DLD1 (cell line): ENCODE data around the gene TRIM17.

ENCODE experiments used
- in situ Hi-C: cut with HindIII; loops from 2 replicates; pipeline ENCODE4 v1.10.0; 2017; ENCODE audit warnings: low sequenced_read_pairs

Gene TRIM17

DNA sequence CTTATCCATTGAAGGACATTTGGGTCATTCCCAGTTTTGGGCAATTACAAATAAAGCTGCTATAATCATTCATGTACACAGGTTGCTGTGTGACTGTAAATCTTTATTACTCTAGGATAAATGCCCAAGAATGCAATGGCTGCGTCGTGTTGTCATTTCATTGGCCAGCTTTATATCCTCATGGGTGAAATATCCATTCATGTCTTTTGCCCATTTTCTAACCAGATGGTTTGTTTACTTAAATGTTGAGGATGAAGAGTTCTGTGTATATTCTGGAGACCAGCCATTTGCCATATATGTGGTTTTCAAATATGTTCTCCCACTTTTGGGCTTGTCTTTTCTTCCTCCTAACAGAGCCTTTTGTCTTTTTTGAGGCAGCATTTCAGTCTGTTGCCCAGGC is 35.3 kb downstream of the TRIM17 start:
- in situ Hi-C loops = no loop called here

DNA sequence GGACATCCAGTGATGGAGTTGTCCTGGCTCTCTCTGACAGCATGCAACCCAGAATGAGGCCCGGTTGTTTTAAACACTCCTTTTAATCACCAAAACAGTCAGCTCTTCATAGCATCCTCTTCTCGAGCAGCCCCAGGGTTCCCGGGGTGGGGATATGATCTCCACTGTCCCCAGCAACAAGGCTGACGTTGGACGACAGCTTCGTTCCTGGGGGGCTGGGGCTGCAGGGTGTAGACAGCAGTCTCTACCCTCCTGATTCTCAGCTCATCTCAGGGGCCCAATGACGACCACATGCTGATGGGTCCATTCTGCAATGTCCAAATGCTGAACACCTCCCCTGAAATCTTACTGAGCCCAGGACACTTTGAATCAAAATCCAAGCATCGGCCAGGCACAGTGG is 37.0 kb downstream of the TRIM17 start:
- in situ Hi-C loops = no loop called here

DNA sequence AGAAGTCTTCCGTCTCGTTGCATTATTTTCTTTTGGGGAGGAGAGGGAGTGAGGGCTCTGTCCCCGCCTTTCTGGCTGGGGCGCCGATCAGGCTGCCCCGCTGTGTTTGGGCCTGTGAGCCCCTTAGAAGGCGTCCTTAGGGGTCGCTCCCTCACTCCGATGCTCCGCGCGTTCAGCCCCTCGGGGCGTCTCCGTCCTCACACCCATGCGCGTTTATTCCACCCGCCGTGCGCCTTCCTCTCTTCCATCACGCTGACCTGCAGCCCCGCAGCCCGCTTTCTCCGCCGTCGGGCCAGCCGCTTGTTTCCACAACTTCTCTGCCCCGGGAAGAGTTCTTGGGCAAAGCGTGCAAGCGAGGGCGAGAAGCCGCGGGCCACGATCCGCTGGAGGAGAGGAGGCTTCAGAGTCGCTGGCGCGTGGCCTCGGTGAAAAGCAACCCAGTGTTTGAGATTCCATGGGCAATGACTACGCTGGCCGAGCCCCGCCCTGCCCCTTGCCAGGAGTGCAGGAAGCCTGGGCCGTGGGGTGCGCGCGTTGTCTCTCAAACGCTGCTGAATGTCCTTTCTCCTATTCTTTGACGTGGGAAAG is 37.7 kb downstream of the TRIM17 start:
- in situ Hi-C loops = no loop called here

DNA sequence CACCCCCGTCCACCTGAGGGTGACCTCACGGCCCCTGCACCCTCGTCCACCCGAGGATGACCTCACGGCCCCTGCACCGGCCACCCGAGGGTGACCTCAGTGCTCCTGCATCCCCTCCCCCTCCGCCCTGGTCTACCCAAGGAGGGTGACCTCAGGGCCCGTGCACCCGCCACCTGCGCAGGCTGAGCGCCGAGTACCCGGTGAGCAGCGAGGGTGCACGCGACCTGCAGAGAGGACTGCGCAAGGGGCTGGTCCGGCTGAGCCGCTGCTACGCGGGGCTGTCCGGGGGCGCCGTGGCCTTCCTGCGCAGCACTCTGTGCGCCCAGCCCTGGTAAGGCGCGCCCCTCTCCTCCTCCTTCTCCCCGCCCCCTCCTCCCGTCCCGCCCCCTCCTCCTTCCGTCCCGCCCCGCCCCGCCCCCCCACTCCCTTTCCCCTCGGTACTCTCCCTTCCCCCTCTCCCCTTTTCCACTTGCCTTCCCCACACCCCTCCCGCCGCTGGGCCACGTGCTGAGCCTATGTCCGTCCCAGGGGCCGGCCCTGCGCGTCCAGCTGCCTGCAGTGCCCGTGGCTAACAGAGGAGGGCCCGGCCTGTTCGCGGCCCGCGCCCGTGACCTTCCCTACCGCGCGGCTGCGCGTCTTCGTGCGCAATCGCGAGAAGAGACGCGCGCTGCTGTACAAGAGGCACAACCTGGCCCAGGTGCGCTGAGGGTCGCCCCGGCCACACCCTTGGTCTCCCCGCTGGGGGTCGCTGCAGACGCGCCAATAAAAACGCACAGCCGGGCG is 38.4 kb downstream of the TRIM17 start:
- in situ Hi-C loops = no loop called here

DNA sequence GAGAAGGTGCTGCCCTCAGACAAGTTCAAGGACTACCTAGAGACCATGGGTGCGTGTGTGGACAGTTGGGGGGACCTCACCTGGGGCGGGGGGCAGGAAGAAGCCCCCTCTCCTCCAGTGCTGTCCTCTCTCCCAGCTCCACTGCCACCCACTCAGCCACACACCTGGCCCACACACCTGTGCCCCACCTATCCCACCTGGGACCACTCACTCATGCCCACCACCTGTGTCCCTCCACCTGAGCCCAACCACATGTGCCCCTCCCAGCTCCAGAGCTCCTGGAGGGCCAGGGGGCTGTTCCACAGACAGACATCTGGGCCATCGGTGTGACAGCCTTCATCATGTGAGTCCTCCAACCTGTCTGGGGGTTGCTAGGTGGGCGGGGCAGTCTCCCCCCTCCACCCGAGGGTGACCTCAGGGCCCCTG is 39.0 kb downstream of the TRIM17 start:
- in situ Hi-C loops = no loop called here

DNA sequence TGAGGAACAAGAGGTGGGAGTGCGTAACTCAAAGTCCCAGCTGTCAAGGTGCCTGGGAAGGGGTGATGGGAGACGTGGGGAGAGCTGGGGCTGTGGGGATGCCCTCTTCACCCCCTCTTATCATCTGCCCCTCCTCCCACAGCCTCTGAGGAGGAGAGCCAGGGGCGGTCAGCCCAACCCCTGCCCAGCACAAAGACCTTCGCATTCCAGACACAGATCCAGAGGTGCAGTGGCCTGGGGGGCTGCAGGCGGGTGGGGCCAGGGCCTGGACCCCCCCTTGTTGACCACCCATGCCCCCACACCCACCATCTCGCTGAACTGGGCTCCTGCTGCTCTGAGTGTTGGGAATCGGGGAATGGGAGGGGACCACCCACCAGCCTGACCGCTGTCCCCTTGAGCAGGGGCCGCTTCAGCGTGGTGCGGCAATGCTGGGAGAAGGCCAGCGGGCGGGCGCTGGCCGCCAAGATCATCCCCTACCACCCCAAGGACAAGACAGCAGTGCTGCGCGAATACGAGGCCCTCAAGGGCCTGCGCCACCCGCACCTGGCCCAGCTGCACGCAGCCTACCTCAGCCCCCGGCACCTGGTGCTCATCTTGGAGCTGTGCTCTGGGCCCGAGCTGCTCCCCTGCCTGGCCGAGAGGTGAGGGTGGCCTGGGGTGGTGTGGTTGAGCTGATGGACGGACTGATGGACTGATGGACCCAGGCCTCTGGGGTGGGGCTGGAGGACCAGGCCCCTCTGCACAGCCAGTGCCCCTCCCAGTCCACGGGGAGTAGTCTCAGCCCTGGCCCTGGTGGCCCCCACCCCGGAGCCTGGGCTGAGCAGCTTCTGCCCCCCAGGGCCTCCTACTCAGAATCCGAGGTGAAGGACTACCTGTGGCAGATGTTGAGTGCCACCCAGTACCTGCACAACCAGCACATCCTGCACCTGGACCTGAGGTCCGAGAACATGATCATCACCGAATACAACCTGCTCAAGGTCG is 39.7 kb downstream of the TRIM17 start:
- in situ Hi-C loops = no loop called here

DNA sequence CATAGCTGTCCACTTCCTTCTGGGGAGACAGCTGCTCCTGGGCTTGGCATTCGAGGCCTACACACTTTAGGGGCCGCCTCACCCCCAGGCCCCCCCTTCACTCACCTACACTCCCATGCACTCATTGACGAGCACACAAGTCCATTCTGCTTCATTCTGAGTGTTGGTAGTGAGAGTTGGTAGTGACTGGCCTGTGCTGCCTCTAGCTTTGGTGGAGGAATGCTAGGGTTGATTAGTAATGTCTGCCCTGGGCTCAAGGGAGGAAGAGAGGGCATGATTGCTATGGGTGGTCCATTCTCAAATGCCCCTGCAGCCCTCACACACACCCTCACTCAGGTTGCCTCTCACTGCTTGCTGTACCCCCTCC is 40.4 kb downstream of the TRIM17 start:
- in situ Hi-C loops = no loop called here

DNA sequence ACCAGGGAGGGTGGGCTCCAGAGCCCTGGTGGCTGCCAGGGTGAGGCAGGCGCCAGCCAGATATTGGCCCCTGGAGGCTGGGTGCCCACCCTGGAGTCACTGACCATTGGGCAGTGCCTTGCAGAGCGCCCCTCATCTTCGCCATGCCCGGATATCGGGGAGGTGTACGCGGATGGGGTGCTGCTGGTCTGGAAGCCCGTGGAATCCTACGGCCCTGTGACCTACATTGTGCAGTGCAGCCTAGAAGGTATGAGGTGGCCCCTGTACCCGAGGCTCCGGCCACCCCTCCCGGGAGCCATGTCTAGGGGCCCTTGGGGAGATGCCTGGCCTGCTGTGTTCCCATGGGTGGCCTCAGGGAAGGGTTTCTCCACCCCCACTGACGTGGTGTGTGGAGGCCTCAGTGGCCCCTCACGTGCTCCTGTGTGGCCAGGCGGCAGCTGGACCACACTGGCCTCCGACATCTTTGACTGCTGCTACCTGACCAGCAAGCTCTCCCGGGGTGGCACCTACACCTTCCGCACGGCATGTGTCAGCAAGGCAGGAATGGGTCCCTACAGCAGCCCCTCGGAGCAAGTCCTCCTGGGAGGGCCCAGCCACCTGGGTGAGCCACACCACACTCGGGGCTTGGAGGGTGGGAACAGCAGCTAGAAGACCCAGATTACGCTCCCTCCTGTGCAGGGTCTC is 40.9 kb downstream of the TRIM17 start:
- in situ Hi-C loops = no loop called here

DNA sequence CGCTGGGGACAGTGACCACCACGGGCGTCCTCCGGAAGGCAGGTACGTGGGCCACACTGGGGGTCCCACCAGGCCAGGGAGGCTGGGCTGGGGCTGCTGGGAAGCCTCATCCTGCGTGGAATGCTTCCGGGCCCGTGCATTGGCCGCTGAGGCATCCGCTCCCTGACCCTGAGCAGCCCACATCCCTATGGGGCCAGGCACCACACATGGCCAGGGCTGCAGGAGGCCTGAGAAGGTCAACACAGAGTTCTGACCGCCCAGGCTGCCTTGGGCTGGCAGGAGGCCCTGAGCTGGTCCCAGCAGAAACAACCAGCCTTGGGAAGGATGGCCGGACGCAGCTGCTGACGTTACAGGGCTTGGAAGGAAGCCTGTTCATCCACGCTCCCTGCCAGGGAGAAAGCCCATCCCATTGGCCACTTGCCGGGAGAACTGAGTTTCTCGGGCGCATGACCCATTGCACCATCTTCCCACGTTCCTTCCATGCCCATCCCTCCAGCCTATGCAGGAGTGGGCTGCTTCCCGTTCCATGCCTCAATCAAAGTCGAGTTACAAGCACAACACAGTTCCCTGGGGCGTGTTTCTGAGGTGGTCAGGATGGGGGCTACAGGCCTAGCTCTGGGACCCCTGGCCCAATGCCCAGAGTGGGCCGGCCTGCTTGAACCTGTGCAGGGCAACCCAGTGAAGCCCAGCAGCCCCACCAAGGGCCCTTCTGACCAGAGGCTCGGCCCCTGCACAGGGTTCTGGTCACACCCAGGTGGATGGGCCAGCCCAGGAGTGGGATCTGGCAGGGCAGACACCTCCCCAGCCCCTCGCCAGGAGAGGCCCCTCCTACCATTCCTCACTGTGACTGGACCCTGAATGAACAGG is 41.7 kb downstream of the TRIM17 start:
- in situ Hi-C loops = no loop called here

DNA sequence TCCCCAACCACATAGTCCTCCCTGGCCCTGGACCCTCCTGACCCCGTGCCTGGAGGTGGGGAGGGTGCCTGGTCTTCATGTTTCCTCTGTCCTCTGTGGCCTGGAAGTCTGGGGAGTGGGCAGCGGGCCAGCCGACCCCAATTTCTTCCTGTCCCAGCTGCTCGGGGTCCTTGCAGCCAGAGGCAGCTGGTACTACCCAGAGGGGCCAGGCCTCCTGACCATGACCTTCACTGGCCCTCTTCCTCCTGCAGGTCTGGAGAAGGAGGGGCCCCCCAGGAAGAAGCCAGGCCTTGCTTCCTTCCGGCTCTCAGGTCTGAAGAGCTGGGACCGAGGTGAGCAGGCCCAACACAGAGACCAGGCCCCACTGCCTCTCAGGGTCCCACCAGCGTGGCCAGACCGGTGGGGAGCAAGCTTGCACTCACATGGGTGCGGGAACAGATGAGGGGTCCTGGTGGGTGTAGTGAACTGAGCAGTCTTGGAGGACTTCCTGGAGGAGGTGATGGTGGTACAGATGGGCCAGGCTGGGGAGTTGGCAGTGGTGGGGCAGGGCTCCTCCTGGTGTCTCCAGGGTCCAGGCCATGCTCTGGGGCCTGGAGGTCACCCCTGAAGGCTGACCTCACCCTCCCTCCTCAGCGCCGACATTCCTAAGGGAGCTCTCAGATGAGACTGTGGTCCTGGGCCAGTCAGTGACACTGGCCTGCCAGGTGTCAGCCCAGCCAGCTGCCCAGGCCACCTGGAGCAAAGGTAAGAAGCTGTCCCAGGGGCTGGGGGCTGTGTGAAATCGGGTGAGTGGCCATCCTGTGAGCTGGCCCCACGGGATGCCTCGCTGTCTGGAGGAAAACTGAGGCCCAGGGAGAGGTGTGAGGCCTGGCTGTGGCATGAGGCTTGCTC is 42.7 kb downstream of the TRIM17 start:
- in situ Hi-C loops = no loop called here

DNA sequence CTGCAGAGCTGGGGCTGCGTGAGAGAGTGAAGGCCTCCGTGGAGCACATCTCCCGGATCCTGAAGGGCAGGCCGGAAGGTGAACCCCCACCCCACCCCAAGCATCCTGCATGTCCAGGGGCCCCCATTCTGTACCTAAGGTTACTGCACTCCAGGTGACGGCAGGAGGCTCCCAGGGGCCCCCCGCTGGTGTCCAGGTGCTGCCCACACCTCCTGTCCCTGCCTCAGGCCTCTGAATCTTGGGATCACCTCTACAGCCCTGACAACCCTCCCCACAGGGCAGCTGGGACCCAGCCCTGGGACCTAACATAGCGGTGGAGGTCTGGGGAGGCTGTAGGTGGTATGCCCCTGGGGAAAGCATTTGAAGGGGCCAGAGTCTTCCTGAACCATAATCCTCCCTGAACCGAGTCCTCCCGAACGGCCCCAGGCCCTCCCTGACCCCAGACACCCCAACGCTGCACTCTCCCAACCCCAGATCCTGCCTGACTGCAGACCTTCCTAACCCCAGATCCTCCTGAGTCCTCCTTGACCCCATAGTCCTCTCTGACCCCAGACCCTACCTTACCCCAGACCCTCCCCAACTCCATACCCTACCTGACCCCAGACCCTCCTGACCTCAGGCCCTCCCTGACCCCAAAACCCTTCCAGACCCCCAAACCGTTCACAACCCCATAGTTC is 43.5 kb downstream of the TRIM17 start:
- in situ Hi-C loops = no loop called here

DNA sequence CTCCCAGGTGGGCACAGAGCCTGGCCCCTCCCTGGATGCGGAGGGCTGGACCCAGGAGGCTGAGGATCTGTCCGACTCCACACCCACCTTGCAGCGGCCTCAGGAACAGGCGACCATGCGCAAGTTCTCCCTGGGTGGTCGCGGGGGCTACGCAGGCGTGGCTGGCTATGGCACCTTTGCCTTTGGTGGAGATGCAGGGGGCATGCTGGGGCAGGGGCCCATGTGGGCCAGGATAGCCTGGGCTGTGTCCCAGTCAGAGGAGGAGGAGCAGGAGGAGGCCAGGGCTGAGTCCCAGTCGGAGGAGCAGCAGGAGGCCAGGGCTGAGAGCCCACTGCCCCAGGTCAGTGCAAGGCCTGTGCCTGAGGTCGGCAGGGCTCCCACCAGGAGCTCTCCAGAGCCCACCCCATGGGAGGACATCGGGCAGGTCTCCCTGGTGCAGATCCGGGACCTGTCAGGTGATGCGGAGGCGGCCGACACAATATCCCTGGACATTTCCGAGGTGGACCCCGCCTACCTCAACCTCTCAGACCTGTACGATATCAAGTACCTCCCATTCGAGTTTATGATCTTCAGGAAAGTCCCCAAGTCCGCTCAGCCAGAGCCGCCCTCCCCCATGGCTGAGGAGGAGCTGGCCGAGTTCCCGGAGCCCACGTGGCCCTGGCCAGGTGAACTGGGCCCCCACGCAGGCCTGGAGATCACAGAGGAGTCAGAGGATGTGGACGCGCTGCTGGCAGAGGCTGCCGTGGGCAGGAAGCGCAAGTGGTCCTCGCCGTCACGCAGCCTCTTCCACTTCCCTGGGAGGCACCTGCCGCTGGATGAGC is 44.3 kb downstream of the TRIM17 start:
- in situ Hi-C loops = no loop called here

DNA sequence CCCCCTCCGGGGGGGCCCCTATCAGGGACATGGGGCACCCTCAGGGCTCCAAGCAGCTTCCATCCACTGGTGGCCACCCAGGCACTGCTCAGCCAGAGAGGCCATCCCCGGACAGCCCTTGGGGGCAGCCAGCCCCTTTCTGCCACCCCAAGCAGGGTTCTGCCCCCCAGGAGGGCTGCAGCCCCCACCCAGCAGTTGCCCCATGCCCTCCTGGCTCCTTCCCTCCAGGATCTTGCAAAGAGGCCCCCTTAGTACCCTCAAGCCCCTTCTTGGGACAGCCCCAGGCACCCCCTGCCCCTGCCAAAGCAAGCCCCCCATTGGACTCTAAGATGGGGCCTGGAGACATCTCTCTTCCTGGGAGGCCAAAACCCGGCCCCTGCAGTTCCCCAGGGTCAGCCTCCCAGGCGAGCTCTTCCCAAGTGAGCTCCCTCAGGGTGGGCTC is 44.9 kb downstream of the TRIM17 start:
- in situ Hi-C loops = no loop called here

DNA sequence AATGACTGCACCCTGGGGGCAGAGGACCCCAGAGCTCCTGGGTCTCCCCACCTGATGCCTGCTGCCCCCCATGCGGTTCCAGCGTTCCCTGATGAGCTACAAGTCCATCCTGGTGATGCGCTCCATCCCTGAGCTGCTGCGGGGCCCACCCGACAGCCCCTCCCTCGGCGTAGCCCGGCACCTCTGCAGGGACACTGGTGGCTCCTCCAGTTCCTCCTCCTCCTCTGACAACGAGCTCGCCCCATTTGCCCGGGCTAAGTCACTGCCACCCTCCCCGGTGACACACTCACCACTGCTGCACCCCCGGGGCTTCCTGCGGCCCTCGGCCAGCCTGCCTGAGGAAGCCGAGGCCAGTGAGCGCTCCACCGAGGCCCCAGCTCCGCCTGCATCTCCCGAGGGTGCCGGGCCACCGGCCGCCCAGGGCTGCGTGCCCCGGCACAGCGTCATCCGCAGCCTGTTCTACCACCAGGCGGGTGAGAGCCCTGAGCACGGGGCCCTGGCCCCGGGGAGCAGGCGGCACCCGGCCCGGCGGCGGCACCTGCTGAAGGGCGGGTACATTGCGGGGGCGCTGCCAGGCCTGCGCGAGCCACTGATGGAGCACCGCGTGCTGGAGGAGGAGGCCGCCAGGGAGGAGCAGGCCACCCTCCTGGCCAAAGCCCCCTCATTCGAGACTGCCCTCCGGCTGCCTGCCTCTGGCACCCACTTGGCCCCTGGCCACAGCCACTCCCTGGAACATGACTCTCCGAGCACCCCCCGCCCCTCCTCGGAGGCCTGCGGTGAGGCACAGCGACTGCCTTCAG is 45.5 kb downstream of the TRIM17 start:
- in situ Hi-C loops = no loop called here

DNA sequence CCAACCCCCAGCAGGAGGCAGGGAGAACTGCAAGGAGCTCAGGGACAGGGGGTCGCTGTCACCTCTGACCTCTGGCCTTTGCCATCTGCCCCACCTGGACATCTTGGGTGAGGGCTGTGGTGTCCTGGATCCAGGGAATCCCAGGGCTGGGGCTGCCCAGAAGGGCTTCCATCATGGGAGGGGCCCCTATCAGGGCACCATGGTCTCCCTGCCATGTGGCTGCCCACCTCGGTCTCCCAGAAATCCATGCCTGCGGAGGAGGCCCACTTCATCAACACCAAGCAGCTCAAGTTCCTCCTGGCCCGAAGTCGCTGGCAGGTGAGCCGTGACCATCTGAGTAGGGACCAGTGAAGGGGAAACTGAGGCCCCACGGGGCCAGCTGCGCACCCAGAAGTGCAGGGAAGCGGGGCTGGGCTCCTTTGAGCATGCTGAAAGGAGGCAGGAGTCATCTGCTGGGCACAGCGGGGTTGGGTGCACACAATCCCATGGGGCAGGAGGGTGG is 46.2 kb downstream of the TRIM17 start:
- in situ Hi-C loops = no loop called here

DNA sequence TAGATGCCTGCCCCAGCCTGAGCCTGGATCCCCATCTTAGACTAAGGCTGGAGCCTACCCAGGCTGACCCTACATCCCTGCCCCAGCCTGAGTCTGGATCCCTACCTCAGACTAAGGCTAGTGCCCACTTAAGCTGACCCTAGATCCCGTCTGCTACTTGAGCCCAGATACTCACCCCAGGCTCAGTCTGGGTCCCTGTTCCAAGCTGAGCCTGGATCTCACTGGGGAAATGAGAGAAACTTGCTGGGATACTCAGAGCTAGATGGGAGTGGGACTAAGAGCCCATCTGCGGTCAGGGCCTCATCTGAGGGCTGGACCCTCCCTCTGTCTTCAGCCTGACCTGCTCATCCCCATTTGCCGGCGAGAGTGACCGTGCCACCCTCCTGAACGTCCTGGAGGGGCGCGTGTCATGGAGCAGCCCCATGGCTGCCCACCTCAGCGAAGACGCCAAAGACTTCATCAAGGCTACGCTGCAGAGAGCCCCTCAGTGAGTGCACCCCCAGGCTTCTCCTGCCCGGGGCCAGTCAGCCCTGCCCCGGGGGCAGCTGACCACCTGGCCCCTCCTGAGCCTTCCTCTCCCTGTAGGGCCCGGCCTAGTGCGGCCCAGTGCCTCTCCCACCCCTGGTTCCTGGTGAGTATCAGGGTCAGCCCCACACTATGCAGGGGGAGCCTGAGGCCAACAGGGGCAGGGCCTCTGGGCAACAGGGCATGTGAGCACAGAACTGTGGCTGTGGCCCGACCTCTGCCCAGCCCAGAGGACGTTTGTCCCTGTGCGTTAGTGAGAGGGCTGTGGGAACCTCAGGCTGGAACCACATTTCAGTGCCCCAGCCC is 46.8 kb downstream of the TRIM17 start:
- in situ Hi-C loops = no loop called here
